Neuron (in vitro differentiated cells): ENCODE measurements around the gene CYTH3.
"Not testable (repeated sequence)": the region's sequence is repeated elsewhere in the genome, so short reads cannot be mapped to it uniquely, and the experiment has no call there.

Experiments
- H2AFZ ChIP-seq: one replicate; pipeline ENCODE4 v1.6.1; 2013; ENCODE audit warnings: low read depth, mild to moderate bottlenecking, inconsistent platforms, low read length, moderate library complexity
- H3K27me3 ChIP-seq: one replicate; pipeline ENCODE4 v1.6.1; 2013; ENCODE audit warnings: low read length; ENCODE audit not compliant: insufficient read depth
- H3K36me3 ChIP-seq: one replicate; pipeline ENCODE4 v1.6.1; 2013; ENCODE audit warnings: low read length; ENCODE audit not compliant: insufficient read depth
- H3K4me1 ChIP-seq: one replicate; pipeline ENCODE4 v1.6.1; 2013; ENCODE audit warnings: low read length; ENCODE audit not compliant: insufficient read depth
- H3K4me3 ChIP-seq: 2 replicates; pipeline ENCODE4 v1.5.1; 2013; ENCODE audit warnings: mild to moderate bottlenecking, low read length, moderate library complexity
- H3K9me3 ChIP-seq: one replicate; pipeline ENCODE4 v1.6.1; 2013; ENCODE audit warnings: low read length

The CYTH3 gene

GRCh38 chr7:6291941-6292340 lies 19.5 kb upstream of the CYTH3 start:
- not testable (repeated sequence) for H2AFZ ChIP-seq, H3K27me3 ChIP-seq, H3K36me3 ChIP-seq, H3K4me3 ChIP-seq, H3K9me3 ChIP-seq, H3K4me1 ChIP-seq

- Histone ChIP-seq H3K4me3 (no peak overlapping the region), H2AFZ (no peak overlapping the region), H3K36me3 (no peaks in the 10 kb centered on the region), H3K27me3 (no peaks in the 10 kb centered on the region), H3K9me3 (no peaks in the 10 kb centered on the region), H3K4me1 (no peaks in the 10 kb centered on the region)
Observed at GRCh38 chr7:6291531-6291930, 19.1 kb upstream of the CYTH3 start.

GRCh38 chr7:6290319-6290741 lies 17.9 kb upstream of the CYTH3 start:
- no peak overlapping the region for H2AFZ ChIP-seq
- H3K4me1 ChIP-seq, result no peaks in the 10 kb centered on the region
- H3K36me3 ChIP-seq, result no peaks in the 10 kb centered on the region
- H3K4me3 ChIP-seq, result no peak overlapping the region
- no peaks in the 10 kb centered on the region for H3K27me3 ChIP-seq
- H3K9me3 ChIP-seq, result no peaks in the 10 kb centered on the region

GRCh38 chr7:6288270-6288860 lies 15.9 kb upstream of the CYTH3 start:
- H2AFZ ChIP-seq, result no peak overlapping the region
- H3K36me3 ChIP-seq, result no peaks in the 10 kb centered on the region
- H3K9me3 ChIP-seq, result peaks cover 2% of the 10 kb centered on the region

GRCh38 chr7:6286486-6286885 lies 14.1 kb upstream of the CYTH3 start:
- peaks cover 2% of the 10 kb centered on the region for H3K9me3 ChIP-seq
- H3K4me1 ChIP-seq, result no peaks in the 10 kb centered on the region
- no peak overlapping the region for H3K4me3 ChIP-seq
- no peak overlapping the region for H2AFZ ChIP-seq
- H3K36me3 ChIP-seq, result no peaks in the 10 kb centered on the region
- no peaks in the 10 kb centered on the region for H3K27me3 ChIP-seq

More at GRCh38 chr7:6288270-6288860, 15.9 kb upstream of the CYTH3 start:
- Histone ChIP-seq H3K4me3 (no peak overlapping the region), H3K4me1 (no peaks in the 10 kb centered on the region), H3K27me3 (no peaks in the 10 kb centered on the region)

GRCh38 chr7:6284461-6285360 lies 12.3 kb upstream of the CYTH3 start:
- H2AFZ ChIP-seq, result no peak overlapping the region
- H3K4me3 ChIP-seq, result no peak overlapping the region
- H3K4me1 ChIP-seq, result no peaks in the 10 kb centered on the region
- H3K36me3 ChIP-seq, result no peaks in the 10 kb centered on the region
- no peaks in the 10 kb centered on the region for H3K27me3 ChIP-seq
- H3K9me3 ChIP-seq, result peaks cover 2% of the 10 kb centered on the region

- Histone ChIP-seq H3K27me3 (no peaks in the 10 kb centered on the region), H3K4me1 (no peaks in the 10 kb centered on the region), H2AFZ (no peak overlapping the region), H3K4me3 (no peak overlapping the region), H3K9me3 (peaks cover 2% of the 10 kb centered on the region), H3K36me3 (no peaks in the 10 kb centered on the region)
Observed at GRCh38 chr7:6284055-6284400, 11.6 kb upstream of the CYTH3 start.

- H3K9me3 ChIP-seq, H3K36me3 ChIP-seq, H2AFZ ChIP-seq, H3K27me3 ChIP-seq, H3K4me1 ChIP-seq, H3K4me3 ChIP-seq: not testable (repeated sequence)
Observed at GRCh38 chr7:6283391-6284054, 11.1 kb upstream of the CYTH3 start.

GRCh38 chr7:6279937-6280336 lies 7.5 kb upstream of the CYTH3 start:
- Histone ChIP-seq H3K4me3 (no peak overlapping the region), H3K9me3 (peaks cover 2% of the 10 kb centered on the region), H2AFZ (no peak overlapping the region), H3K36me3 (no peaks in the 10 kb centered on the region), H3K4me1 (peaks cover 14% of the 10 kb centered on the region), H3K27me3 (no peaks in the 10 kb centered on the region)

- H3K4me3 ChIP-seq, result no peak overlapping the region
- peaks cover under 1% of the 10 kb centered on the region for H3K9me3 ChIP-seq
- no peaks in the 10 kb centered on the region for H3K36me3 ChIP-seq
- no peaks in the 10 kb centered on the region for H3K27me3 ChIP-seq
- peaks cover 14% of the 10 kb centered on the region for H3K4me1 ChIP-seq
- no peak overlapping the region for H2AFZ ChIP-seq
Observed at GRCh38 chr7:6279341-6279740, 6.9 kb upstream of the CYTH3 start.

GRCh38 chr7:6278749-6279310 lies 6.4 kb upstream of the CYTH3 start:
- Histone ChIP-seq H3K36me3 (no peaks in the 10 kb centered on the region), H3K4me3 (no peak overlapping the region), H2AFZ (no peak overlapping the region), H3K4me1 (peaks cover 14% of the 10 kb centered on the region), H3K9me3 (no peaks in the 10 kb centered on the region), H3K27me3 (peaks cover 4% of the 10 kb centered on the region)

- peaks cover 4% of the 10 kb centered on the region for H3K27me3 ChIP-seq
- peaks cover 18% of the 10 kb centered on the region for H3K4me1 ChIP-seq
- no peaks in the 10 kb centered on the region for H3K9me3 ChIP-seq
- no peak overlapping the region for H2AFZ ChIP-seq
- no peak overlapping the region for H3K4me3 ChIP-seq
- no peaks in the 10 kb centered on the region for H3K36me3 ChIP-seq
Observed at GRCh38 chr7:6277476-6277875, 5.1 kb upstream of the CYTH3 start.

- H3K27me3 ChIP-seq, result peaks cover 4% of the 10 kb centered on the region
- no peak overlapping the region for H2AFZ ChIP-seq
- peaks cover 18% of the 10 kb centered on the region for H3K4me1 ChIP-seq
- H3K36me3 ChIP-seq, result no peaks in the 10 kb centered on the region
- no peaks in the 10 kb centered on the region for H3K9me3 ChIP-seq
- H3K4me3 ChIP-seq, result no peak overlapping the region
Observed at GRCh38 chr7:6276911-6277408, 4.5 kb upstream of the CYTH3 start.
